K562 (cell line): Measurements from ENCODE around the gene ST8SIA1. TPM values are rescaled to one million over a fixed set of nuclear protein-coding genes. Genes with fewer than 3 reads are reported as not detected.

Source experiments
- HBP1 ChIP-seq: fragments of 450-650 bp; formaldehyde crosslinking; IDR thresholded peaks from 2 replicates; pipeline ENCODE4 v1.4.0; 2022; ENCODE audit warnings: missing genetic modification characterization
- HMGXB4 ChIP-seq: sonication (generic); formaldehyde crosslinking; IDR thresholded peaks from 2 replicates; pipeline ENCODE4 v1.8.1; 2023; ENCODE audit warnings: mild to moderate bottlenecking, missing genetic modification reagents
- POU5F1 ChIP-seq: fragments of 150-350 bp; IDR thresholded peaks from 2 replicates; pipeline ENCODE4 v1.6.1; 2014; ENCODE audit warnings: borderline replicate concordance, low read length, low read depth, mild to moderate bottlenecking; ENCODE audit not compliant: partially characterized antibody
- RBBP5 ChIP-seq: fragments of 200-600 bp; sonication (generic); IDR thresholded peaks from 2 replicates; pipeline ENCODE4 v1.6.1; 2012; ENCODE audit warnings: borderline replicate concordance, mild to moderate bottlenecking, low read length, control low read depth, inconsistent platforms; ENCODE audit not compliant: insufficient read depth, poor library complexity, severe bottlenecking
- SAFB ChIP-seq: fragments of 200-400 bp; formaldehyde crosslinking; IDR thresholded peaks from 2 replicates; pipeline ENCODE4 v1.6.1; 2017; ENCODE audit warnings: low read depth, low read length, borderline replicate concordance
- SPI1 ChIP-seq: IDR thresholded peaks from 2 replicates; pipeline ENCODE4 v1.6.1; 2011; ENCODE audit warnings: low read depth, low read length, control low read depth, borderline replicate concordance
- ZBTB2 ChIP-seq: fragments of 450-650 bp; IDR thresholded peaks from 2 replicates; pipeline ENCODE4 v1.6.1; 2016; ENCODE audit warnings: antibody characterized with exemption
- ZNF589 ChIP-seq: fragments of 200-800 bp; sonication (Bioruptor generic); IDR thresholded peaks from 2 replicates; pipeline ENCODE4 v1.6.1; 2016; ENCODE audit warnings: low read depth, missing genetic modification characterization, missing compliant biosample characterization
- polyA plus RNA-seq, 8 experiments: library from polyadenylated mRNA; depleted of rRNA in 4 of 8; stranded (reverse) in 5 of 8; unstranded in 3 of 8; fragments of >200 nt; fragmentation: Nextera tagmentation in 2 of 8; fragmentation: Illumina TruSeq in 1 of 8; extraction: Ambion mirVana in 2 of 8; extraction: Trizol in 1 of 8; gene quantifications; 2 replicates each; pipeline versions ENCODE4 v1.2.1 to v1.2.3, GENCODE V29; 2011 to 2014; ENCODE audit warnings: inconsistent platforms in 1 of 8, missing spikeins in 1 of 8
- total RNA-seq, 7 experiments: library from RNA; depleted of rRNA in 6 of 7; stranded (reverse); fragments of >200 nt in 6 of 7; fragmentation: Illumina TruSeq in 2 of 7; extraction: Trizol in 2 of 7; gene quantifications; 2 replicates each; pipeline versions ENCODE4 v1.2.1 to v1.2.3, GENCODE V29; 2011 to 2021; ENCODE audit warnings: low replicate concordance in 1 of 7

The ST8SIA1 gene
- total and polyA plus RNA-seq, 9 of the 15 experiments (the other 6 are each of a cell fraction or from before 2014, with no cell fraction given), result 0.86 to 26.3 (median 4.3) TPM

GRCh38 chr12:22250762-22251161 is 83.7 kb downstream of the ST8SIA1 start (continued):
- TF ChIP-seq HBP1 (CRISPR knock-in tag) (no peak), ZNF589 (CRISPR knock-in tag) (no peak), SPI1 (no peak), ZBTB2 (no peak), RBBP5 (no peak), SAFB (no peak), HMGXB4 (CRISPR knock-in tag) (no peak), POU5F1 (no peak)
- TF ChIP-seq, all 486 proteins: peak for 0
